Fibroblast of lung (primary cell): ENCODE data around the gene LDLRAD4. TPM values are rescaled to one million over a fixed set of nuclear protein-coding genes. Genes with fewer than 3 reads are reported as not detected.

Experiments
- DNase-seq, 2 donors: peaks; one replicate each; pipeline versions ENCODE4 v3.0.0 to v3.0.0-alpha.2; 2010; ENCODE audit warnings: low read depth in 2 of 2
- H2AFZ ChIP-seq: 2 replicates; pipeline ENCODE4 v1.5.1; 2012; ENCODE audit warnings: low read length, control low read depth, inconsistent platforms
- H3K27ac ChIP-seq: 2 replicates; pipeline ENCODE4 v1.5.1; 2011; ENCODE audit warnings: low read length, control low read depth; ENCODE audit not compliant: insufficient read depth
- H3K27me3 ChIP-seq: 2 replicates; pipeline ENCODE4 v1.5.1; 2011; ENCODE audit warnings: mild to moderate bottlenecking, low read length; ENCODE audit not compliant: control insufficient read depth, insufficient read depth
- H3K36me3 ChIP-seq: 2 replicates; pipeline ENCODE4 v1.5.1; 2011; ENCODE audit warnings: low read length; ENCODE audit not compliant: control insufficient read depth, insufficient read depth
- H3K4me1 ChIP-seq: 2 replicates; pipeline ENCODE4 v1.5.1; 2011; ENCODE audit warnings: low read length; ENCODE audit not compliant: control insufficient read depth, insufficient read depth; ENCODE audit errors: extremely low read depth
- H3K4me2 ChIP-seq: 2 replicates; pipeline ENCODE4 v1.5.1; 2011; ENCODE audit warnings: low read length, control low read depth; ENCODE audit not compliant: insufficient read depth; ENCODE audit errors: extremely low read depth
- H3K4me3 ChIP-seq, 4 experiments: fragments of 200-600 bp in 1 of 4; sonication (generic) in 1 of 4; replicated peaks in 1 of 4; 2 replicates each; pipeline ENCODE4 v1.5.1; 2011 to 2016; ENCODE audit warnings: low read length in 4 of 4, low read depth in 3 of 4, mild to moderate bottlenecking in 3 of 4, control low read depth in 2 of 4, inconsistent platforms in 1 of 4, mixed read lengths in 1 of 4; ENCODE audit not compliant: insufficient read depth in 1 of 4; ENCODE audit errors: control extremely low read depth in 1 of 4
- H3K79me2 ChIP-seq: 2 replicates; pipeline ENCODE4 v1.5.1; 2012; ENCODE audit warnings: mild to moderate bottlenecking, low read length, inconsistent platforms; ENCODE audit not compliant: control insufficient read depth, insufficient read depth
- H3K9ac ChIP-seq: 2 replicates; pipeline ENCODE4 v1.5.1; 2011; ENCODE audit warnings: mild to moderate bottlenecking, low read length, control low read depth; ENCODE audit not compliant: insufficient read depth
- H3K9me3 ChIP-seq: 2 replicates; pipeline ENCODE4 v1.5.1; 2012; ENCODE audit warnings: low read depth, low read length; ENCODE audit not compliant: control insufficient read depth, insufficient read depth
- H4K20me1 ChIP-seq: 2 replicates; pipeline ENCODE4 v1.5.1; 2011; ENCODE audit warnings: low read length; ENCODE audit not compliant: control insufficient read depth, insufficient read depth; ENCODE audit errors: extremely low read depth
- CTCF ChIP-seq, 2 donors: IDR thresholded peaks in 1 of 2; conservative IDR thresholded peaks in 1 of 2; 1 replicate in 1 of 2; 2 replicates in 1 of 2; pipeline ENCODE4 v1.5.1; 2011 to 2012; ENCODE audit warnings: low read length in 2 of 2, control low read depth in 1 of 2, inconsistent platforms in 1 of 2, low read depth in 1 of 2, mild to moderate bottlenecking in 1 of 2
- EZH2 ChIP-seq: IDR thresholded peaks from 2 replicates; pipeline ENCODE4 v1.5.1; 2012; ENCODE audit warnings: low read length, control low read depth, mild to moderate bottlenecking; ENCODE audit errors: missing control alignments
- polyA plus RNA-seq, 2 donors: library from polyadenylated mRNA; depleted of rRNA in 1 of 2; stranded (reverse) in 1 of 2; unstranded in 1 of 2; fragments of >200 nt; gene quantifications; 2 replicates each; pipeline ENCODE4 v1.2.1, GENCODE V29; 2011 to 2012; ENCODE audit warnings: missing spikeins in 1 of 2
- total RNA-seq: library from RNA; depleted of rRNA; stranded (reverse); fragments of >200 nt; gene quantifications from 2 replicates; pipeline ENCODE4 v1.2.1, GENCODE V29; 2014

The LDLRAD4 gene
- total and polyA plus RNA-seq, 2 donors (not counting 1 experiment from before 2014, with no cell fraction given), result not detected

GRCh38 chr18:13330996-13331395 lies 112.4 kb downstream of the LDLRAD4 start:
- H4K20me1 ChIP-seq, result no peaks in the 10 kb centered on the region

GRCh38 chr18:13331846-13332245 lies 113.3 kb downstream of the LDLRAD4 start:
- no peak for DNase-seq

More at GRCh38 chr18:13330996-13331395, 112.4 kb downstream of the LDLRAD4 start:
- Histone ChIP-seq H3K36me3 (no peaks in the 10 kb centered on the region), H3K4me2 (no peak overlapping the region), H3K4me1 (no peaks in the 10 kb centered on the region), H3K27me3 (no peaks in the 10 kb centered on the region), H3K9ac (no peak overlapping the region), H2AFZ (no peak overlapping the region), H3K4me3 (no peak overlapping the region), H3K27ac (no peak overlapping the region), H3K9me3 (no peaks in the 10 kb centered on the region), H3K79me2 (no peaks in the 10 kb centered on the region)
- no peak for DNase-seq
- TF ChIP-seq EZH2 (no peak), CTCF (conservative IDR thresholded peaks at IDR 0.05 in 1 of 2, IDR thresholded peaks at IDR 0.05 in 1 of 2; ENCODE audit: low read depth in 1 of 2, low read length in 2 of 2) (no peak)

GRCh38 chr18:13332874-13333273 lies 114.3 kb downstream of the LDLRAD4 start:
- no peak overlapping the region for H3K4me3 ChIP-seq
- H3K27ac ChIP-seq, result no peak overlapping the region
- H3K9ac ChIP-seq, result no peak overlapping the region
- no peaks in the 10 kb centered on the region for H3K27me3 ChIP-seq
- H3K36me3 ChIP-seq, result no peaks in the 10 kb centered on the region
- no peaks in the 10 kb centered on the region for H3K79me2 ChIP-seq
- H3K4me2 ChIP-seq, result no peak overlapping the region
- no peaks in the 10 kb centered on the region for H3K4me1 ChIP-seq
- H4K20me1 ChIP-seq, result no peaks in the 10 kb centered on the region
- TF ChIP-seq CTCF (conservative IDR thresholded peaks at IDR 0.05 in 1 of 2, IDR thresholded peaks at IDR 0.05 in 1 of 2; ENCODE audit: low read depth in 1 of 2, low read length in 2 of 2), result no peak
- TF ChIP-seq EZH2, result no peak
- DNase-seq, result no peak
- H2AFZ ChIP-seq, result no peak overlapping the region
- no peaks in the 10 kb centered on the region for H3K9me3 ChIP-seq

More at GRCh38 chr18:13331846-13332245, 113.3 kb downstream of the LDLRAD4 start:
- Histone ChIP-seq H3K9me3 (no peaks in the 10 kb centered on the region), H3K9ac (no peak overlapping the region), H3K27me3 (no peaks in the 10 kb centered on the region), H3K4me1 (no peaks in the 10 kb centered on the region), H3K36me3 (no peaks in the 10 kb centered on the region), H3K79me2 (no peaks in the 10 kb centered on the region), H3K4me3 (no peak overlapping the region), H3K4me2 (no peak overlapping the region), H4K20me1 (no peaks in the 10 kb centered on the region), H2AFZ (no peak overlapping the region), H3K27ac (no peak overlapping the region)
- TF ChIP-seq CTCF (conservative IDR thresholded peaks at IDR 0.05 in 1 of 2, IDR thresholded peaks at IDR 0.05 in 1 of 2; ENCODE audit: low read depth in 1 of 2, low read length in 2 of 2) (no peak), EZH2 (no peak)
